Fibroblast of skin of right quadriceps (primary cell): ENCODE data around the gene CIZ1.
A peak's percentile ranks its signal among the peaks of the same experiment; 100 is the strongest.
"Not testable (repeated sequence)": the region's sequence is repeated elsewhere in the genome, so short reads cannot be mapped to it uniquely, and the experiment has no call there.

Source experiments
- DNase-seq: peaks from one replicate; pipeline ENCODE4 v3.0.0-alpha.2; 2013

The CIZ1 gene

DNA sequence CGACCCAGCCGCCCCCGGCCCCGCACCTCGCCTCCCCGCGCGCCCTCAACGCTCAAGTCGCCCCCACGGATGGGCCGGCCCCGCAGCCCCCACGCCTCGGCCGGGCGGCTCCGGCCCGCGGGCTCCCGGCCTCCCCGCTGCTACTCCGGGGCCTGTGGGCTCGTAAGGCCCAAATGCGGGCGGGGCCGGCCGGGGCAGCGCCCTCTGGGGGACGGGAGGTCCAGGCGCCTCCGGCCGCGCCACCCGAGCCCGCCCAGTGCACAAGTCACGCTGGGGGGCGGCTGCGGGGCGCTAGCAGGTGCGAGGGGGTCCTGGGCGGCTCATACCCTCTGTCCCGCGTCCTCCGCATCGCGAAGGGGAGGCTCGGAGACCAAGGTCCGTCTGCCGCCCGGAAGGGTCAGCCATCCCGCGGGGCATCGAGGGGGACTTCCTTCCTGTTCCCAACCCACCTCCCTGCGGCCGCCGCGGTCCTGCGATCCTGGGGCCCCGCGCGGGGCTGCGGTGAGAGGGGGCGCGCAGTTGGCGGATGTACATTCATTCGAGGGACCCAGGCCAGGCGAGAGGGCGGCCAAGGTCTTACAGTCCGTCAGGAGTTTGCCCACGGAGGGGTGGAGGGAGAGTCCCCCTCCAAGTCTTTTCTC, at the start of gene CIZ1:
Gene CIZ1 (minus strand): TSS at position 167 of the 641 bp plus-strand sequence. CDS start 715 bp downstream, outside the sequence.
- DNase-seq, result peak; percentile 74

GRCh38 chr9:128233817-128234406, 42.5 kb upstream of the CIZ1 start:
- DNase-seq, result no peak

DNA sequence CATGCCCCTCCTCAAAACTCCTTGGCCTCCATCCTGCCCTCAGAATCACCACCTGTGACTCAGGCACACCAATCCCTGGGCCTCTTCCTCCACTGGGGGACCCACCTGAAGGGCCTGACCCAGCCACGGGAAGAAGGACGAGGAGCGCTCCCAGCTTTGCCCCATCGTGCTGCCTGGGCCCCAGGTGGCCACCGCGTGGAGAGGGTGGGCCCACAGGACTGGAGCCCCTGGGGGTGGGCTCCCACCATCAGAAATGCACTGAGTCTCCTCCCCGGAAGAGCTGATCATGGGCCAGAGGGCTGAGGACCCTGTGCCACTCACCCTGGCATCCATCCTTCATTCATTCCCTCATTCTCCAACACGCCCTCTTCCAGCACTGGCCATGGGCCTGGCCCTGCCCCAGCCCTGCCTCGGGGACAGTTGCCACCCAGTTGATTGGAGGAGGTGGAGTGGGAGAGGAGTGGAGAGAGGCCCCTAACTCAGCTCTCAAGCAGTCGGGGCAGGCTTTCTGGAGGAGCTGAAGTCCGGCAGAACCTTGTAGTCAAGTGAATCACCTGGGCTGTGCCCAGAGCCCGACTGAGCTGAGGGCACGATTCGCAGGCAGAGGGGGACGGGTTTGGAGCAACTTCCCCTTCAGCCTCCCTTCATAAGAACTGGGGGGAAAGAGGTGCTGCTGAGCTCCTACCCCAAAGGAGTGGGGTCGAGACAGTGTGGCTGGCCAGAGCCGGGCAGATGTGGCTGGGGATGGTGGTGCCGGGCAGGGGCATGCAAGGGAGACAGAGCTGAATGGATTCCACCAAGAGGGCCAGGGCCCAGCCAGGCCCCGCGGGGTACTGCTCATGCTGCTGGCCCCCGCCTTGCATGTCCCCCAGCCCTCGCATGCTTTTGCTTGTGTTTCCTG, 41.4 kb upstream of the CIZ1 start:
- no peak for DNase-seq

GRCh38 chr9:128231638-128232527, 40.5 kb upstream of the CIZ1 start:
- DNase-seq, result no peak

DNA sequence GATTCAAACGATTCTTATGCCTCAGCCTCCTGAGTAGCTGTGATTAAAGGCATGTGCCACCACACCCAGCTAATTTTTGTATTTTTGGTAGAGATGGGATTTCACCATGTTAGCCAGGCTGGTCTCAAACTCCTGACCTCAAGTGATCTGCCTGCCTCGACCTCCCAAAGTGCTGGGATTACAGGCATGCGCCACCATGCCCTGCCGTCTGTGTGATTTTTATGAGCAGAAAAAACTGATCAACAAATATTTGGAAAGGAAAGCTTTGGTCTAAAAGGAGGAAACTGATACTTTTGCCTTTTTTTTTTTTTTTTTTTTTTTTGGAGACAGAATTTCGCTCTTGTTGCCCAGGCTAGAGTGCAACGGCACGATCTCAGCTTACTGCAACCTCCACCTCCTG, 39.5 kb upstream of the CIZ1 start:
- not testable (repeated sequence) for DNase-seq

DNA sequence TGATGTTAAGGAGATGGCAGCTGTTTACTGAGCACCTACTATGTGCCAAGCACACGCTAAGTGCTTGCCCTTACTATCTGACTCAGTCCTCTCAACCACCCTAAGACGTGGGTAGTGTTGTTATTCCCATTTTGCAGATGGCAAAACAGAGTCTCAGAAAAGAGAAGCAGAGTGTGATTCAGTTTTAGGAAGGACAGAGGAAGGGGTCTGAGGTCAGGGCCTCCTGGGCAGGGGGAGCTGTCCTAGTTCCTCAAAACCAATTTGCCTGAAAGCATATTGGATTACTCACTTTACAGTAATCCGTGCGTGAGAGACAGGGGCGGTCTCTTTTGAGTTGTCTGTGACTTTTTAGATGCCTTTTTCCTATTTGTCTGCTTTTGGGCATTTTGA, 35.0 kb upstream of the CIZ1 start:
- DNase-seq, result no peak

DNA sequence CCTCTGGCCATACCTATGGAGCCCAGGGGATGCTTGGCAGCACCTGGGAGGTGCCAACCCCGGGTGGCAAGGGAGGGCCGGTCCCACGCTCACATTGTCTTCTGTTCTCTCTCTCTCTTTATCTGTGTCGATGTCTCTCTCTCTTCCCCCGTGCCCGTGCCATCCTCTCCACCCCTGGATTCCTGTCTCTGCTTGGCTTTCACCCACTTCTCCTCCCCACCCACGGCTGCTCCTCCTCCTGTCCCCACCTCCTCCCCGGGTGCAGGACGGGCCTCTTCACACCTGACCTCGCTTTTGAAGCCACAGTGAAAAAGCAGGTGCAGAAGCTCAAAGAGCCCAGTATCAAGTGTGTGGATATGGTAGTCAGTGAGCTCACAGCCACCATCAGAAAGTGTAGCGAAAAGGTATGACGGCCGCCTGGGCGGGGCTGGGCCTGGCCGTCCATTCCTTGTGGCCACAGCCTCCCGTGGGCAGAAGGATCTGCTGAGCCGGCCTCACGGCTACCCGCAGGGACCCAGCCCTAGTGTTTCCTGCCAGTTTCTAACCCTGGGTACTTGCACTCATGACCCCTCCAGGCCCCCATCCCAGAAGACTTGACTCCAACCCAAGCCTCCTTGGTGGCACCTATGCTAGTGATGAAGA, 34.5 kb upstream of the CIZ1 start:
- no peak for DNase-seq

DNA sequence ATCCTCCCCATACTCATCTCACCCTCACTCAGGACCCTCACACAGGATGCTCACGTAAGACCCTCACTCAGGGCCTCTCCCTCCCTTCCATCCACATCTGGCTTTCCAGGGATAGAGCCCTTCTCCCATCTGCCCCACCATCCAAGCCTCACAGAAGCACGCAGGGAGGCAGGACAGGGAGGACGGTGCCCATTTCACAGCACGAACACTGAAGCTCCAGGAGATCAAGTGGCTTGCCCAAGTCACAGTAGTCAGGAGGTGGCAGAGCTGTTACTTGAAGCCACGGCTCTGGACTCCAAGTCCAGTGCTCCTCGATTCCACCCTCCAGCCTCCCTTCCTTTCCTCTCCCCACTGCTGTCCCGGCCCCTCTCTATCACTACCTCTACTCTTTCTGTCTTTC, 33.5 kb upstream of the CIZ1 start:
- no peak for DNase-seq

- no peak for DNase-seq
These were observed 31.7 kb upstream of the CIZ1 start for GRCh38 chr9:128222880-128223670.

DNA sequence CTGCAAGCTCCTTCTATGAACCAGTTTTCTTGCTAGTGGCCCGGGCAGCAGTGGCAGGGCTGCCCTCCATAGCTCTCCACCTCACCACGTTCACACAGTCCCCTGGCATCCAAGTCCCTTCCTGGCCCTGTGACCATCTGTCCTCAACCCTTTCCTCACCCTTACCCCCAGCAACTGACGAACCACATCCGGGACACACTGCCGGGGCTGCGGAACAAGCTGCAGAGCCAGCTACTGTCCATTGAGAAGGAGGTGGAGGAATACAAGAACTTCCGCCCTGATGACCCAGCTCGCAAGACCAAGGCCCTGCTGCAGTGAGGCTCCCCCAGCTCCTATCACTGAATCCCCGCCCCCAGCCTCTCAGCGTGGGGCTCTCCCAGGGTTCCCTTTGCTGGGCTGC, 30.7 kb upstream of the CIZ1 start:
- no peak for DNase-seq

DNA sequence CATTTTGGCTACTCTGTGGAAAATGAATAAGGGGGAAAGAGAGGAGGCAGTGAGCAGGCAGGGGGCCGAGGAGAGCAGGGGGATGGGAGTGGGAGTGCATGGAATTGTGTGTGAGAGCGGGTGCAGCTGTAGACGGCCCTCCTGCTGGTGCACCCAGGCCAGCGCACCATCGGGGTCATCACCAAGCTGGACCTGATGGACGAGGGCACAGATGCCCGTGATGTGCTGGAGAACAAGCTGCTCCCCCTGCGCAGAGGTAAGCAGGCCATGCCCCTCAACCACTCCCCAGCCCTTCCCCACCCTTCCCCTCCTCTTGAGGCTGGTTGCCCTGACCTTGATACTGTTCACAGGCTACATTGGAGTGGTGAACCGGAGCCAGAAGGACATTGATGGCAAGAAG, 28.5 kb upstream of the CIZ1 start:
- no peak for DNase-seq

DNA sequence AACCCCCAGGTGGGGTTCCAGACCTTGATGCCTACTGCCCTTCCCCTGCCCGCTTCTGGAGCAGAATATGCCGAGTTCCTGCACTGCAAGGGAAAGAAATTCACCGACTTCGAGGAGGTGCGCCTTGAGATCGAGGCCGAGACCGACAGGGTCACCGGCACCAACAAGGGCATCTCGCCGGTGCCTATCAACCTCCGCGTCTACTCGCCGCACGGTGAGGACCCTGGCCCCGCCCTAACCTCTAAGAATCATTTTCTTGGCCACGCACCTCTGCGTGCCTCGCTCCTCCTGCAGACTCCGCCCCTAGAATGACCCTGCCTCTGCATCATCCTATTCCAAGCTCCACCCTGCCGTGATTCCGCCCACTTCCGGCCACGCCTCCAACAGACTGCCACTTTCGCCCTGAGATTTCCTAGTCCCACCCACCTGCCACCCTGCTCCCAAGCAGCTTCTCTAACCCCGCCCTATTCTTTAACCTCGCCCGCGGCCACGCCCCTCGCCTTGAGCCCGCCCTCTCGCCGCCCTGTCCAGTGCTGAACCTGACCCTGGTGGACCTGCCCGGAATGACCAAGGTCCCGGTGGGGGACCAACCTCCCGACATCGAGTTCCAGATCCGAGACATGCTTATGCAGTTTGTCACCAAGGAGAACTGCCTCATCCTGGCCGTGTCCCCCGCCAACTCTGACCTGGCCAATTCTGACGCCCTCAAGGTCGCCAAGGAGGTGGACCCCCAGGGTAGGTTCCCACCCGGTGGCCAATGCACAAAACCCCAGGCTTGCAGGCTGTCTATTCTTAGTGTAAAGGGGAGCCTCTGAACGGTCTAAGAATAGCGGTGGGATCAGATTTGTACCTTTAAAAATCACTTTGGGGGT, 27.4 kb upstream of the CIZ1 start:
- DNase-seq, result peak; percentile 48

GRCh38 chr9:128218172-128218517, 26.8 kb upstream of the CIZ1 start:
- no peak for DNase-seq

DNA sequence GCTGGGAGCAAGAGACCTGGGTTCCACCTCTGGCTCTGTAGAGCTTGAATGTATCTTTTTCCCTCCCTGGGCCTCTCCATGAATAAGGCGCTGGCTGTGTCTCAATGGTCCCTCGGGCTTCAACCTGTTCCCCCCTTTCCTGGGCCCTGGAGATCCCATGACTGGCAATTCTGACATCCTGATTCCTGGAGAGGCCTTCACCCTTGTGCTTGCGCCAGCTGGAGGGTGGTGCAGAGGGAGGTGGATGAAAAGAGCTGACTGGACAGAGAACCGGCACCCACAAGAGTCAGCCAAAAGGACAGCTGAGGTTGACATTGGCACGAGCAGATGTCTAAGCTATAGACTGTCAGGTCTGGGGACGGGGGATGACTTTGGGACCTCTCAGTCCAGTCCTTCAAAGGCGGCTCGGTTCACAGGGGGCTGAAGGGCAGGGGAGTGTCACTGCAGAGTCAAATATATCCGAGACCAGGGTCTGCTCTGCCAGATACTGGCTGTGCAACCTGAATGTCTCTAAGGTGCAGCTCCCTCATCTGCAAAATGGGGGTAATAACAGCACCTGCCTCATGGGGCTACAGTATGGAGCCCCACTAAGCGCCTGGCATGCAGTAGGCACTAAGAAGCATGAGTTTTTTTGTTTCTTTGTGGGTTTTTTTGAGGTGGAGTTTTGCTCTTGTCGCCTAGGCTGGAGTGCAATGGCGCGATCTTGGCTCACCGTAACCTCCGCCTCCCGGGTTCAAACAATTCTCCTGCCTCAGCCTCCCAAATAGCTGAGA, 25.6 kb upstream of the CIZ1 start:
- DNase-seq, result no peak

DNA sequence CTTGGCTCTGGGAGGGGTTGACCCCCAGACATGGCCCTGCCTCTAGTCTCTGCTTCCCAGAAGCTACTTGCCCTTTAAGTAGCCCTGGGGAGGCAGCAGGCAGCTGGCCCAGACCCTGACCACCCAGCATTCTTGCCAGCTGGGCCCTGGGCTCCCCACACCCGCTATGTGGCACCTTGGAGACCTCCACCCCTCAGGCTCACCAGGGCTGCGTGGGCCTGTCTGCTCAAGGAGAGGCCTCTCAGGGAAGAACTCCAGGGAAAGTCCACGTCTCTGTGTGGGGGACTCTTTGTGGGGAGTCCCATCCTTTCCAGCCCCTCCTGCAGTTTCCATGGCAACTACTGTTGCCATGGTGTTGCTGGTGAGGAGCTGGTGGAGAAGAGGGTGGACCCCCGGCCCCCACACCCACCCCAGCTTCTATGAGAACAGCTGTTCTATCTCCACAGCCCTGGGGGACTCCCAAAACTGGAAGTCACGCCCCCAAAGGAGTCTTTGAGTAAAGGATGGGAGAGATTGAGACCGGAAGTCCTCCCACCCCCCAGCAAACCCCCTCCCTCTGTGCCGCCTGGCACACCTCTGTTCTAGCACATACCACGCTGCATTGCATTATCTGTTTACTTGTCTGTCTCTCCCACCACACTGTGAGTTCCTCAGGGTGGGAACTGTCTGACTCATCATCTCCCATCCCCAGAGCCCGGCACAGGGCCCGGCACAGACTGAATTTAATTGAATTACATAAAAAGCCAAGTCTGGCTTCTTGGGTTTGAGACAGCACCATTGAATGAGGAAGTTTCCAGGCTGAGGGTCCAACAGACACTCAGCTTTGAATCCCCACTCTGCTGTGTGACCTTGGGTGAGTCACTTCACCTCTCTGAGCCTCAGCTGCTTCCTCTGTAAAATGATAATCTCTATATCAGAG, 24.4 kb upstream of the CIZ1 start:
- peak; percentile 88 for DNase-seq

DNA sequence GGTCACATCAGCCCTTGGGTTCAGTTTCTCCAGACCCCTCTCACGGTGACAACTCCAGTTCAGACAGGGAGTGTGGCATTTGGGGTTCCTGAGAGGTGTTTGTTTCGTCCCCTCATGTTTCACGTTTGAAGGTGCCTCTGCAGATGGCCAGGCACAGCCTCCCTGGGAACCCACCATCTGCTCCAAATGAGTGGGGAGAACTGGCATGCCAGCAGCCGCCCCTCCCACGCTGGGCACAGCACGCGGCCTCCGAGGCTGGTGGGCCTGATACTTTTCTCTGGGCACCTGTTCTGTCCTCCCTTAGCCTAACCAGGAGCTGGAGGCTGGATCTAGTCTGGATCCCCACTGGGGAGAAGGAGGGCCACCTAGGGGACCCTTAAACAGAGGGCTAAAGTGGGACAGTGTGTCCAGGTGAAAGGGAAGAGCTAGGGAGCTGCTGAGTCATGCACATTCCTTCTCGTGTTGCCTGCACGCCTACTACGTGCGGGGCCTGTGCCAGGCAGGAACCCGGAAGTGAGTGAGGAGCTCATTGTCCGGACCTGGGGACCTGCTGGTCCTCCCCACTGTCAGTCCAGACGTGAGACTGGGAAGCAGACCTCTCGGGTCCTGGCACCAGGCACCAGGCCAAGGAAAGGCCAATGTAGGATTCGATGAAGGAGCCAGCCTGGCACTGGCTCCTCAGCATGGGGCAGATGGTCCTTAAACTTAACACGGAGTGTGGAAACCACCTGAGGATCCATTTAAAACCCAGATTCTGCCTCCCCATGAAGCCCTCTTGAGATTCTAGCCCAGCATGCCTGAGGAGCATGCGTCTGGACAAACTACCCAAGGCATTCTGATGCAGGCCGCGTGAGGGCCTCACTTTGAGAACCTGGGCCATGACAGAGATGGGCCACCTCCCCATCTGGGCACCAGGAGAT, 23.5 kb upstream of the CIZ1 start:
- no peak for DNase-seq

- DNase-seq, result no peak
These were observed 22.6 kb upstream of the CIZ1 start for GRCh38 chr9:128213746-128214497.
